ENCODE results near the gene CLEC2A.
"Not testable (repeated sequence)": the region's sequence is repeated elsewhere in the genome, so short reads cannot be mapped to it uniquely, and the experiment has no call there.

Gene CLEC2A

GRCh38 chr12:9932270-9932669 is at the start of gene CLEC2A:
TSS of gene CLEC2A (minus strand) at chr12:9932370. CDS start at chr12:9932329, 41 bp downstream.
- DNase-seq: no peak

- DNase-seq: no peak
These were observed 48.0 kb upstream of the CLEC2A start for GRCh38 chr12:9980126-9980525.

- no peak for DNase-seq
These were observed 45.7 kb upstream of the CLEC2A start for GRCh38 chr12:9977916-9978315.

GRCh38 chr12:9976626-9977025 is 44.5 kb upstream of the CLEC2A start:
- not testable (repeated sequence) for DNase-seq

GRCh38 chr12:9975614-9976013 is 43.4 kb upstream of the CLEC2A start:
- no peak for DNase-seq

GRCh38 chr12:9974731-9975130 is 42.6 kb upstream of the CLEC2A start:
- DNase-seq: not testable (repeated sequence)

- DNase-seq: no peak
These were observed 41.8 kb upstream of the CLEC2A start for GRCh38 chr12:9973949-9974348.

- no peak for DNase-seq
These were observed 39.0 kb upstream of the CLEC2A start, which contains the start of gene CLEC12A for GRCh38 chr12:9971181-9971580. TSS of gene CLEC12A (plus strand) at chr12:9971409. CDS start at chr12:9971597, 188 bp downstream.

- DNase-seq: no peak
These were observed 37.5 kb upstream of the CLEC2A start for GRCh38 chr12:9969673-9970072.

- DNase-seq: no peak
These were observed 29.7 kb upstream of the CLEC2A start for GRCh38 chr12:9961901-9962300.

GRCh38 chr12:9961106-9961505 is 28.9 kb upstream of the CLEC2A start:
- DNase-seq: no peak

GRCh38 chr12:9960590-9960989 is 28.4 kb upstream of the CLEC2A start:
- no peak for DNase-seq

GRCh38 chr12:9957834-9958233 is 25.7 kb upstream of the CLEC2A start:
- DNase-seq: no peak

GRCh38 chr12:9952954-9953729 is 21.0 kb upstream of the CLEC2A start:
- DNase-seq: not testable (repeated sequence)

GRCh38 chr12:9951026-9951675 is 19.0 kb upstream of the CLEC2A start:
- peak; percentile 3 to 16 for DNase-seq

GRCh38 chr12:9948606-9949296 is 16.6 kb upstream of the CLEC2A start:
- no peak for DNase-seq

- no peak for DNase-seq
These were observed 15.5 kb upstream of the CLEC2A start for GRCh38 chr12:9947674-9948073.

- no peak for DNase-seq
These were observed 12.2 kb upstream of the CLEC2A start for GRCh38 chr12:9944391-9944790.

- DNase-seq: no peak
These were observed 11.1 kb upstream of the CLEC2A start for GRCh38 chr12:9943240-9943639.

- no peak for DNase-seq
These were observed 9.7 kb upstream of the CLEC2A start for GRCh38 chr12:9941838-9942237.

- DNase-seq: no peak
These were observed 8.2 kb upstream of the CLEC2A start for GRCh38 chr12:9940375-9940774.

- DNase-seq: no peak
These were observed 4.4 kb upstream of the CLEC2A start for GRCh38 chr12:9936591-9936990.

GRCh38 chr12:9935026-9935425 is 2.9 kb upstream of the CLEC2A start:
- no peak for DNase-seq

- no peak for DNase-seq
These were observed 1.8 kb upstream of the CLEC2A start for GRCh38 chr12:9933958-9934357.
